Measurements from ENCODE around the gene BLOC1S2. TPM values are rescaled to one million over a fixed set of nuclear protein-coding genes. Genes with fewer than 3 reads are reported as not detected.
"Not testable (repeated sequence)": the region's sequence is repeated elsewhere in the genome, so short reads cannot be mapped to it uniquely, and the experiment has no call there.

BLOC1S2 gene
- total and polyA plus RNA-seq, 2 donors (not counting 1 experiment from before 2014, with no cell fraction given): 48.1 to 88.8 TPM

- Histone ChIP-seq H3K4me1 (ENCODE audit: control insufficient read depth, extremely low read depth, insufficient read depth, low read length) (no peaks in the 10 kb centered on the region), H3K9ac (ENCODE audit: insufficient read depth, low read length) (no peak overlapping the region), H3K27me3 (ENCODE audit: control insufficient read depth, insufficient read depth, low read length) (peaks cover 25% of the 10 kb centered on the region), H3K4me3 (replicated peaks in 1 of 4; ENCODE audit: control extremely low read depth in 1 of 4, insufficient read depth in 1 of 4, low read depth in 3 of 4, low read length in 4 of 4) (no peak overlapping the region), H3K9me3 (ENCODE audit: control insufficient read depth, insufficient read depth, low read depth, low read length) (no peaks in the 10 kb centered on the region), H3K79me2 (ENCODE audit: control insufficient read depth, insufficient read depth, low read length) (no peaks in the 10 kb centered on the region), H2AFZ (ENCODE audit: low read length) (no peak overlapping the region), H4K20me1 (ENCODE audit: control insufficient read depth, extremely low read depth, insufficient read depth, low read length) (no peaks in the 10 kb centered on the region), H3K36me3 (ENCODE audit: control insufficient read depth, insufficient read depth, low read length) (no peaks in the 10 kb centered on the region), H3K27ac (ENCODE audit: insufficient read depth, low read length) (no peak overlapping the region), H3K4me2 (ENCODE audit: extremely low read depth, insufficient read depth, low read length) (no peak overlapping the region)
- TF ChIP-seq EZH2 (IDR thresholded peaks at IDR 0.05; ENCODE audit: low read length, missing control alignments): no peak
- TF ChIP-seq, protein P1, sequence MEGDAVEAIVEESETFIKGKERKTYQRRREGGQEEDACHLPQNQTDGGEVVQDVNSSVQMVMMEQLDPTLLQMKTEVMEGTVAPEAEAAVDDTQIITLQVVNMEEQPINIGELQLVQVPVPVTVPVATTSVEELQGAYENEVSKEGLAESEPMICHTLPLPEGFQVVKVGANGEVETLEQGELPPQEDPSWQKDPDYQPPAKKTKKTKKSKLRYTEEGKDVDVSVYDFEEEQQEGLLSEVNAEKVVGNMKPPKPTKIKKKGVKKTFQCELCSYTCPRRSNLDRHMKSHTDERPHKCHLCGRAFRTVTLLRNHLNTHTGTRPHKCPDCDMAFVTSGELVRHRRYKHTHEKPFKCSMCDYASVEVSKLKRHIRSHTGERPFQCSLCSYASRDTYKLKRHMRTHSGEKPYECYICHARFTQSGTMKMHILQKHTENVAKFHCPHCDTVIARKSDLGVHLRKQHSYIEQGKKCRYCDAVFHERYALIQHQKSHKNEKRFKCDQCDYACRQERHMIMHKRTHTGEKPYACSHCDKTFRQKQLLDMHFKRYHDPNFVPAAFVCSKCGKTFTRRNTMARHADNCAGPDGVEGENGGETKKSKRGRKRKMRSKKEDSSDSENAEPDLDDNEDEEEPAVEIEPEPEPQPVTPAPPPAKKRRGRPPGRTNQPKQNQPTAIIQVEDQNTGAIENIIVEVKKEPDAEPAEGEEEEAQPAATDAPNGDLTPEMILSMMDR (conservative IDR thresholded peaks at IDR 0.05 in 1 of 2, IDR thresholded peaks at IDR 0.05 in 1 of 2; ENCODE audit: low read depth in 1 of 2, low read length in 2 of 2): no peak
- no peak for DNase-seq (ENCODE audit: low read depth in 2 of 2)
Measured at GRCh38 chr10:100297242-100297641, 10.8 kb upstream of the BLOC1S2 start.

DNA sequence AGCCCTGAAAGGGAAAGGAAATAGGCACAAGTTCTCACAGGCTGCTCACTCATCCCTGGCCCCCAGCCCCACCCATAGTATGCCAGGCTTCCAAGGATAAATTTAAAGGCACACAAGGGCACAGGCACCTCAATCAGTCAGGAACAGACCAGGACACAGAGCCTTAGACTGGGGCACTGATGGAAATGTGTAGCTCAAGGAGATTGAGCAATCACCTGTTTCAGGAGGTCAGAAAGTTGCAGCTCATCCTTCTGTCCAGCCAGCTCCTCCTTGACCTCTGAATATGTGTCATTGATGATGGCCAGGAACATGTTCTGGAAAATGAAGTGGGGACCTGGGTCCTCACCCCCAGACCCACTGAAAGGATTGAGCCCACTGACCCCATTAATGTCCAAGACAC lies 6.6 kb upstream of the BLOC1S2 start:
- Histone ChIP-seq H3K4me1 (ENCODE audit: control insufficient read depth, extremely low read depth, insufficient read depth, low read length) (no peaks in the 10 kb centered on the region), H3K79me2 (ENCODE audit: control insufficient read depth, insufficient read depth, low read length) (no peaks in the 10 kb centered on the region), H3K4me2 (ENCODE audit: extremely low read depth, insufficient read depth, low read length) (no peak overlapping the region), H3K9ac (ENCODE audit: insufficient read depth, low read length) (no peak overlapping the region), H3K9me3 (ENCODE audit: control insufficient read depth, insufficient read depth, low read depth, low read length) (no peaks in the 10 kb centered on the region), H3K27me3 (ENCODE audit: control insufficient read depth, insufficient read depth, low read length) (peaks cover 23% of the 10 kb centered on the region), H3K36me3 (ENCODE audit: control insufficient read depth, insufficient read depth, low read length) (no peaks in the 10 kb centered on the region), H3K4me3 (replicated peaks in 1 of 4; ENCODE audit: control extremely low read depth in 1 of 4, insufficient read depth in 1 of 4, low read depth in 3 of 4, low read length in 4 of 4) (no peak overlapping the region), H3K27ac (ENCODE audit: insufficient read depth, low read length) (no peak overlapping the region), H2AFZ (ENCODE audit: low read length) (no peak overlapping the region), H4K20me1 (ENCODE audit: control insufficient read depth, extremely low read depth, insufficient read depth, low read length) (no peaks in the 10 kb centered on the region)
- DNase-seq (ENCODE audit: low read depth in 2 of 2): no peak
- TF ChIP-seq, protein P1 (conservative IDR thresholded peaks at IDR 0.05 in 1 of 2, IDR thresholded peaks at IDR 0.05 in 1 of 2; ENCODE audit: low read depth in 1 of 2, low read length in 2 of 2): no peak
- no peak for TF ChIP-seq EZH2 (IDR thresholded peaks at IDR 0.05; ENCODE audit: low read length, missing control alignments)

DNA sequence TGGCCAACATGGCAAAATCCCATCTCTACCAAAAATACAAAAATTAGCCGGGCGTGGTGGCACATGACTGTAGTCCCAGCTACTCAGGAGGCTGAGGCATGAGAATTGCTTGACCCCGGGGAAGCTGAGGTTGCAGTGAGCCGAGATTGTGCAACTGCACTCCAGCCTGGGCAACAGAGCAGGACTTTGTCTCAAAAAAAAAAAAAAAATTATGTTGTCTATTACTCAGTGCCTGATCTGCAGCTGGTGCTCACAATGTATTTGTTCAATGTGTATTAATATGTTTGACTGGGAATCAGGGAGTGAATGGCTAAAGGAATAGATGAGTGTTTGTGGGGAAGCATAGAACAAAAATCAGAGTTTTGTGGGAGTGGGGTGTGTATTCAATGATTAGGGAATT lies 5.8 kb upstream of the BLOC1S2 start:
- H3K79me2 ChIP-seq (ENCODE audit: control insufficient read depth, insufficient read depth, low read length); H3K9ac ChIP-seq (ENCODE audit: insufficient read depth, low read length); H3K4me1 ChIP-seq (ENCODE audit: control insufficient read depth, extremely low read depth, insufficient read depth, low read length); H2AFZ ChIP-seq (ENCODE audit: low read length); H3K4me2 ChIP-seq (ENCODE audit: extremely low read depth, insufficient read depth, low read length); H3K4me3 ChIP-seq (replicated peaks in 1 of 4; ENCODE audit: control extremely low read depth in 1 of 4, insufficient read depth in 1 of 4, low read depth in 3 of 4, low read length in 4 of 4); H3K27ac ChIP-seq (ENCODE audit: insufficient read depth, low read length); H3K9me3 ChIP-seq (ENCODE audit: control insufficient read depth, insufficient read depth, low read depth, low read length); H4K20me1 ChIP-seq (ENCODE audit: control insufficient read depth, extremely low read depth, insufficient read depth, low read length); H3K36me3 ChIP-seq (ENCODE audit: control insufficient read depth, insufficient read depth, low read length): not testable (repeated sequence)
- peaks cover 22% of the 10 kb centered on the region for H3K27me3 ChIP-seq (ENCODE audit: control insufficient read depth, insufficient read depth, low read length)
- peak in 1 of 2 donors; percentile 42 for DNase-seq (ENCODE audit: low read depth in 2 of 2)

All from fibroblast of lung (primary cell).